HG03378 (cell line): ENCODE results near the gene KCND1.

Experiments
- ATAC-seq: cut with Tn5 transposase; IDR thresholded peaks from one replicate; pipeline ENCODE4 v1.9.1; 2021; ENCODE audit warnings: mild to moderate bottlenecking, moderate library complexity; ENCODE audit not compliant: unreplicated experiment

The KCND1 gene

GRCh38 chrX:48914593-48915493 is 56.8 kb downstream of the KCND1 start:
- no peak for ATAC-seq

- no peak for ATAC-seq
Measured at GRCh38 chrX:48913605-48914366, 57.9 kb downstream of the KCND1 start.

- ATAC-seq: peak; percentile 55
Measured at GRCh38 chrX:48911412-48912182, 60.0 kb downstream of the KCND1 start, which contains the start of gene SLC35A2. TSS of gene SLC35A2 (minus strand) at chrX:48911646. CDS start at chrX:48911636, 10 bp downstream.
